Fibroblast of the aortic adventitia (primary cell): Measurements from ENCODE around the gene TMEM60. TPM values are rescaled to one million over a fixed set of nuclear protein-coding genes. Genes with fewer than 3 reads are reported as not detected.

Experiments used
- DNase-seq: peaks from one replicate; pipeline ENCODE4 v3.0.0-alpha.2; 2010; ENCODE audit warnings: low read depth
- H3K4me3 ChIP-seq: 2 replicates; pipeline ENCODE4 v1.5.1; 2011; ENCODE audit warnings: low read depth, mild to moderate bottlenecking, control low read depth, low read length, moderate library complexity
- total RNA-seq: library from RNA; depleted of rRNA; stranded (reverse); fragments of >200 nt; gene quantifications from 2 replicates; pipeline ENCODE4 v1.2.3, GENCODE V29; 2012; ENCODE audit warnings: low replicate concordance
- TF ChIP-seq, protein P1 (sequence below): IDR thresholded peaks from 2 replicates; pipeline ENCODE4 v1.5.1; 2011; ENCODE audit warnings: mild to moderate bottlenecking, low read length, control low read depth, inconsistent platforms; ENCODE audit not compliant: insufficient read depth

TMEM60 gene
- total RNA-seq, 1 donor: 29.6 TPM

DNA sequence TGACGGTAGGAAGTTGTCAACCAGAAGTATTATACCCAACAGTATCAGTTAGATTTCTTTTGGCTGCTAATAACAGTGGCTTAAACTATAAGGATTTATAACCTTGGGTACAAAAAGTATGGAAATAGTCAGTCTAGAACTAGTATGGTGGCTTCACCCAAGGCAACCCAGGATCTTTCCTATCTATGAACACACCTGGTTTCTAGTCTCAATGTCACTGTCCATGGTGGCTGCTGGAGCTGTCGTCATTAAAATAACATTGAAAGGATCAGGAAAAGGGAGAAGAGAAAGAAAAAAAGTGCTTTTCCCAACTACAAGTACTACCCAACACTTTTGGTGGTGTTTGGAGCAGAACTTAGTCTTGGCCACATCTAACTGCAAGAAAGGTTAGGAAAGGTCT is 28.1 kb upstream of the TMEM60 start:
- DNase-seq: no peak
- TF ChIP-seq, protein P1, sequence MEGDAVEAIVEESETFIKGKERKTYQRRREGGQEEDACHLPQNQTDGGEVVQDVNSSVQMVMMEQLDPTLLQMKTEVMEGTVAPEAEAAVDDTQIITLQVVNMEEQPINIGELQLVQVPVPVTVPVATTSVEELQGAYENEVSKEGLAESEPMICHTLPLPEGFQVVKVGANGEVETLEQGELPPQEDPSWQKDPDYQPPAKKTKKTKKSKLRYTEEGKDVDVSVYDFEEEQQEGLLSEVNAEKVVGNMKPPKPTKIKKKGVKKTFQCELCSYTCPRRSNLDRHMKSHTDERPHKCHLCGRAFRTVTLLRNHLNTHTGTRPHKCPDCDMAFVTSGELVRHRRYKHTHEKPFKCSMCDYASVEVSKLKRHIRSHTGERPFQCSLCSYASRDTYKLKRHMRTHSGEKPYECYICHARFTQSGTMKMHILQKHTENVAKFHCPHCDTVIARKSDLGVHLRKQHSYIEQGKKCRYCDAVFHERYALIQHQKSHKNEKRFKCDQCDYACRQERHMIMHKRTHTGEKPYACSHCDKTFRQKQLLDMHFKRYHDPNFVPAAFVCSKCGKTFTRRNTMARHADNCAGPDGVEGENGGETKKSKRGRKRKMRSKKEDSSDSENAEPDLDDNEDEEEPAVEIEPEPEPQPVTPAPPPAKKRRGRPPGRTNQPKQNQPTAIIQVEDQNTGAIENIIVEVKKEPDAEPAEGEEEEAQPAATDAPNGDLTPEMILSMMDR: no peak
- no peak overlapping the region for H3K4me3 ChIP-seq

DNA sequence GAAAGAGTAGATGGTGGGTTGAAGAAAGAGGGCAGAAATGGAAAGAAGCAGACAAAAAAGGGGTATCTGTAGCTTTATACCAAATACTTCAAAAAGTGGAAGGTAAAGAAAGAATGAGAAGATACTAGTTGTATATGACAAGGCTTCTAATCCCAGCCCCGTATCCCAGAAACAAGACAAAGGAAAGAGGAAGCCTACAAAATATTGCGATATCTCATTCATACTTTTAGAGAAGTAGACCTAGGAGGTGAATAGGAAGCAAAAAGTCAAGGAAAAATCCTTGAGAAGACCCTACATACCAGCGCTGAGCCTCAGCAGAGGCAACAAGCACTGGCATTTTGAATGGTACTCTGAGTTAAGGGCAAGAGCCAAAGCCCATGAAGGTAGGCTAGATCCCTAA is 26.9 kb upstream of the TMEM60 start:
- no peak overlapping the region for H3K4me3 ChIP-seq
- no peak for DNase-seq
- TF ChIP-seq, protein P1: no peak

DNA sequence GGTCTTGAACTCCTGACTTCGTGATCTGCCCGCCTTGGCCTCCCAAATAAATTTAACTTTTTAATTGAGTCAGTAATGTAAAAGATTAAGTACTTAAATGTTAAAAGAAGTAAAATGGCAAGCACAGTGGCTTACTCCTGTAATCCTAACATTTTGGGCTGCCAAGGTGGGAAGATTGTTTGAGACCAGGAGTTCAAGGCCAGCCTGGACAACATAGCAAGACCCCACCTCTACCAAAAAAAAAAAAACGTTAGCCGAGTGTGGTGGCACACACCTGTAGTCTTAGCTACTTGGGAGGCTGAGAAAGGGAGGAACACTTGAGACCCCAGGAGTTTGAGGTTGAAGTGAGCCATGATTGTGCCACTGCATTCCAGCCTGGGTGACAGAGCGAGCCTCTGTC is 26.4 kb upstream of the TMEM60 start:
- TF ChIP-seq, protein P1: no peak
- no peak for DNase-seq
- H3K4me3 ChIP-seq: no peak overlapping the region

DNA sequence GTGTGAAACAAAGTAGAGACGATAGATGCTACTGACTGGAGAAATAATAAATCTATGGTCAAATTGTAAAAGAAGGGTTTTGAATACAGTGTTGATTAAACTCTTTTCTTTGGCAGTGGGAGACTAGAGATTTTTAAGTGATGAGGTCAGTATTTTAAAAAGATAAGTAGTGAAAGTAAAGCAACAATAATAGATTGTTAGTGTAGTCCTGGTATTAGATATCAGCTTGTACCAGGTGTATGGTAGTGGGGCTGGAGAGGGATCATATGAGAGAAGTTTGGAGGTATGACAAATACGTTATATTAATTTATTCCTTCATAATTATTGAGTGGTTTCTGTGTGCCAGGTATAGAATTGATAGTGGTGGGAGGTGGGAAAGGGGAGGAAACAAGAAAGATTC is 25.6 kb upstream of the TMEM60 start:
- TF ChIP-seq, protein P1: no peak
- DNase-seq: peak; percentile 23
- no peak overlapping the region for H3K4me3 ChIP-seq

DNA sequence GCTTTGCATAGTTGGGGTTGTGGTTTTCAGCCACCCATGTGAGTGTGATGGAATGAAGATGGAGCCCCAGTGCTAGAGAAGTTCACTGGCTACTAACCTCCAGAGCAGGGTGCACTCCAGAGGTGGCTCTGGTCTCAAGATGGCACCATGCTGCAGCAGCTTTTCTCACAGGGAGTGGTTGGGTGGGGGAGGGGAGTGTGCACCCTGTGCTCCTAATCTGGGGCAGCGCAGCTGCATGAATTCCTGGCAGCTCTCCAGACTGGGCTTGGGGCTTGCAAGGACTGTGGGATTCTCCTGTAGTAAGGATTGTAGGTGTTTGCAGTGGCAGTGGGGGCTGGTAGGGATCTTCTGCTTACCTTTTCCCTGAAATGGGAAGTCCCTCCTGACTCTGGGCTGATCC is 24.0 kb upstream of the TMEM60 start:
- DNase-seq: no peak
- no peak overlapping the region for H3K4me3 ChIP-seq
- TF ChIP-seq, protein P1: no peak

DNA sequence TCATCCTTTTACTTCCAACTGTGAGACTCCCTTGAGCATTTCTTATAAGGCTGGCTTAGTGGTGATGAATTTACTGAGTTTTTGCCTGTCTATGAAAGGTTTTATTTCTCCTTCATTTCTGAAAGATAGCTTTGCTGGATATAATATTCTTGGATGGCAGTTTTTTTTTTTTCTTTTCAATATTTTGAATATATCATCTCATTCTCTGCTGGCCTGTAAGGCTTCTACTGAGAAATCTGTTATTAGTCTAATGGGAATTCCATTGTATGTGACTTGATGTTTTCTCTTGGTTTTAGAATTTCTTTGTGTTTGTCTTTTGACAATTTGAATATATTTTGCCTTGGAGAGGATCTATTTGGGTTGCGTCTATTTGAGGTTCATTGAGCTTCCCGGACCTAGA is 22.7 kb upstream of the TMEM60 start:
- H3K4me3 ChIP-seq: no peak overlapping the region
- TF ChIP-seq, protein P1: no peak
- no peak for DNase-seq

DNA sequence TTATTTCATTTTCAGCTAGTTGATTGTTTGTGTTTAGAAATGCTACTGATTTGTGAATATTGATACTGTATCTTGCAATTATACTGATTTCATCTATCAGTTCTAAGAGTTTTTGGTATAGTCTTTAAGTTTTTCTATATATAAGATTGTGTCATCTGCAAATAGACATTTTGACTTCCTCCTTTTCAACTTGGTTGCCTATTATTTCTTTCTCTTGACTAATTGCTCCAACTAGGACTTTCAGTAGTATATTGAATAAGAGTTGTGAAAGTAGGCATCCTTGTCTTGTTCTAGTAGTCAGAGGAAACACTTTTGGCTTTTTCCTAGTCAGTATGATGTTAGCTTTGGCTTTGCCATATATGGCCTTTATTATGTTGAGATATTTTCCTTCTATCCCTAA is 20.8 kb upstream of the TMEM60 start:
- no peak overlapping the region for H3K4me3 ChIP-seq
- TF ChIP-seq, protein P1: no peak

More for the DNA sequence above, 20.8 kb upstream of the TMEM60 start:
- DNase-seq: no peak
